Measurements from ENCODE around the gene PMAIP1.

The PMAIP1 gene

DNA sequence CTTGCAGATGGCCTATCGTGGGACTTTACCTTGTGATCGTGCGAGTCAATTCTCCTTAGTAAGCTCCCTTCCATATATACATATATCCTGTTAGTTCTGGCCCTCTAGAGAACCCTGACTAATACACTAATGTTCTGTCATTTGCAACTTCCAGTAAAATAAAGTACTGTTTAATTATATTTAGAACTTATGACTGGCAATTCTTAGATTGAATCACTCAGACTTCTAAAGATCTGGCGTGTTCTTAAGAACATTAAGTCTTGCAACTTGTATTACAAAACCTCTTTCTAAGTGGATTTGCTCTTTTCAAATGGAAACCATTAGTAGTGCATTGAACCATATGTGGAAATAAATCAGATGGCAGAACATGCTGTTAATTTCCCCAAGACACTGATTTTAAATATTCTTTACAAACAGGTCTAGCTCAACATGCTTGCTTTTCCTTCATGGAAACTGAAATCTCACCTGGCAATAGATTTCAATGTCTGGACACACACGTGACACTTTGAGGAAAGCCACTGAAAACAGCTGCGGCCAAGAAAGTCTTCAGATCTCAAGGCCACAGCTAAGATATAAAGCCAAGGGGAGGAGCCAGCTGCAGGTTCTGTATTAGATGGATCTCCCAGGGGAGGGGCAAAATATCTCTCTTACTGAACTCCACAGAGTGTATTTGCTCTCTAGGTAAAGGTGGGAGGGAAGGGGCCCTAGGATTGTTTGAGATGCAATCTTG, 50.6 kb downstream of the PMAIP1 start:
- Histone ChIP-seq H3K9ac (ENCODE audit: low read length) (no peak overlapping the region), H3K4me1 (ENCODE audit: control insufficient read depth, insufficient read depth, low read length) (no peaks in the 10 kb centered on the region), H3K4me3 (ENCODE audit: low read length) (no peak overlapping the region), H3K9me3 (ENCODE audit: control insufficient read depth, low read length) (no peaks in the 10 kb centered on the region), H3K36me3 (ENCODE audit: control insufficient read depth, insufficient read depth, low read length) (no peaks in the 10 kb centered on the region), H3K27me3 (ENCODE audit: control insufficient read depth, insufficient read depth, low read length) (no peaks in the 10 kb centered on the region)

DNA sequence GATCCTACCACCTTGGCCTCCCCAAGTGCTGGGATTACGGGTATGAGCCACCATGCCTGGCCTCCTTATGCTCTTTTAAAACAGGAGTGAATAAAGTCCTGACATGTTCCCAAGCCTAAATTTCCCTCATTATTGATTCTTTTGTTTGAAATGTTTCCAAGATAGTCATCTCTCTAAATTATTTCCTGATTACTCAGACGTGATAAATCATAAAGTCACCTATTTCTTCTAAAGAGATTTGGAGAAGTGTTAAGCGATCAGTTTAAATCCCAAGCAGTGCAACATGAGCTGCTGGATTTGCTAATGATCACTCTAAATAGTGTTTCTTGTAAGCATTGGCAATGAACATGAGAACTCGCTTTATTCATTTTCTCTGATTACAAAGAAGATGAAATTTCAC, 51.8 kb downstream of the PMAIP1 start:
- Histone ChIP-seq H3K9ac (ENCODE audit: low read length) (no peak overlapping the region), H3K4me3 (ENCODE audit: low read length) (no peak overlapping the region), H3K9me3 (ENCODE audit: control insufficient read depth, low read length) (no peaks in the 10 kb centered on the region), H3K4me1 (ENCODE audit: control insufficient read depth, insufficient read depth, low read length) (no peaks in the 10 kb centered on the region), H3K27me3 (ENCODE audit: control insufficient read depth, insufficient read depth, low read length) (no peaks in the 10 kb centered on the region), H3K36me3 (ENCODE audit: control insufficient read depth, insufficient read depth, low read length) (no peaks in the 10 kb centered on the region)

GRCh38 chr18:59952283-59953007, 52.6 kb downstream of the PMAIP1 start:
- H3K4me1 ChIP-seq (ENCODE audit: control insufficient read depth, insufficient read depth, low read length) = no peaks in the 10 kb centered on the region
- H3K36me3 ChIP-seq (ENCODE audit: control insufficient read depth, insufficient read depth, low read length) = no peaks in the 10 kb centered on the region
- H3K9ac ChIP-seq (ENCODE audit: low read length) = no peak overlapping the region
- H3K9me3 ChIP-seq (ENCODE audit: control insufficient read depth, low read length) = no peaks in the 10 kb centered on the region
- H3K4me3 ChIP-seq (ENCODE audit: low read length) = no peak overlapping the region
- no peaks in the 10 kb centered on the region for H3K27me3 ChIP-seq (ENCODE audit: control insufficient read depth, insufficient read depth, low read length)

All from mucosa of stomach (tissue), 1 donor.